HAP-1 (cell line): ENCODE data around the gene RASGRF2.

ENCODE experiments used
- DNase-seq, 2 experiments: peaks; one replicate each; pipeline ENCODE4 v3.0.0-alpha.2; 2016 to 2020; ENCODE audit warnings: low spot score in 2 of 2
- H3K27me3 ChIP-seq: fragments of 250-450 bp; sonication (Bioruptor Pico); 2 replicates; pipeline ENCODE4 v1.5.1; 2020; ENCODE audit warnings: low read depth, mild to moderate bottlenecking, moderate library complexity
- H3K36me3 ChIP-seq: fragments of 250-450 bp; sonication (Bioruptor Pico); replicated peaks from 2 replicates; pipeline ENCODE4 v1.5.1; 2020; ENCODE audit warnings: mild to moderate bottlenecking
- H3K4me1 ChIP-seq: fragments of 250-450 bp; sonication (Bioruptor Pico); 2 replicates; pipeline ENCODE4 v1.5.1; 2020; ENCODE audit warnings: mild to moderate bottlenecking
- H3K4me3 ChIP-seq: fragments of 250-450 bp; sonication (Bioruptor Pico); 2 replicates; pipeline ENCODE4 v1.5.1; 2020; ENCODE audit warnings: mild to moderate bottlenecking, moderate library complexity
- H3K9me3 ChIP-seq: fragments of 250-450 bp; sonication (Bioruptor Pico); 2 replicates; pipeline ENCODE4 v1.5.1; 2020; ENCODE audit warnings: mild to moderate bottlenecking, moderate library complexity
- in situ Hi-C: fragments of 300-500 bp; cut with MboI; formaldehyde crosslinking; loops from 3 replicates; pipeline ENCODE4 v1.14.3; 2020; ENCODE audit warnings: low sequenced_read_pairs, inconsistent platforms, mixed read lengths

The RASGRF2 gene

GRCh38 chr5:80959138-80959537 lies 1.0 kb upstream of the RASGRF2 start:
- DNase-seq: no peak
- Histone ChIP-seq H3K4me1 (peaks cover 42% of the 10 kb centered on the region), H3K36me3 (no peaks in the 10 kb centered on the region), H3K27me3 (no peaks in the 10 kb centered on the region), H3K4me3 (no peak overlapping the region), H3K9me3 (no peaks in the 10 kb centered on the region)
- in situ Hi-C loops: no loop called here

DNA sequence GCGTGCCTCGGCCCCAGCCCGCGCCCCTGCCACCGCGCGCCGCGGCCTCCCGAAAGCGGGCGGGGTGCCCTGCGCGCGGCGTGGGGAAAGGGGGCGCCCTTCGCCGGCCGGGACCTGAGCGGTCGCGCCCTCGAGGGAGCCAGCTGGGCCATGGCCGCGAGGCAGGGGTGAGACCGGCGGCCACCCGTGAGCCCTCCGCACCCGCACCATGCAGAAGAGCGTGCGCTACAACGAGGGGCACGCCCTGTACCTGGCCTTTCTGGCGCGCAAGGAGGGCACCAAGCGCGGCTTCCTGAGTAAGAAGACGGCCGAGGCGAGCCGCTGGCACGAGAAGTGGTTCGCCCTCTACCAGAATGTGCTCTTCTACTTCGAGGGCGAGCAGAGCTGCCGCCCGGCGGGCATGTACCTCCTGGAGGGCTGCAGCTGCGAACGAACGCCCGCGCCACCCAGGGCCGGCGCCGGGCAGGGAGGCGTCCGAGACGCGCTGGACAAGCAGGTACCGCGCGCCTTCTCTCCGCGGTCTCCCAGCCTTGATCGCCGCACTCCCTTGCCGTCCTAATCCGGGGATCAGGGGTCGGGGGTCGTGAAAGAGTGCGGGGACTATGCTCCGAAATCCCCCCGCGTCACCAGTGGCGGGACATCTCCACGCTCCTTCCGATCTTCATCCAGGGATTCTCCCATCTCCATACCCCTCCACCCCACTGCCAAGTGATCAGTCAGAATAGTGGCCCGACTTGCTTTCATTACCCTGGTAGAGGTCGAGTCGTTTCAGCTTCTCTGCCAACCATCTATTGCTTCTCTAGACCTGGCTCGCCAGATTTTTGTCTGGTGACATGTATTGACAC lies 590 bp downstream of the RASGRF2 start:
- Histone ChIP-seq H3K36me3 (no peaks in the 10 kb centered on the region), H3K27me3 (no peaks in the 10 kb centered on the region), H3K4me1 (peaks cover 47% of the 10 kb centered on the region), H3K9me3 (no peaks in the 10 kb centered on the region), H3K4me3 (no peak overlapping the region)
- no peak for DNase-seq
- in situ Hi-C loops: no loop called here

GRCh38 chr5:80961376-80962281 lies 1.5 kb downstream of the RASGRF2 start:
- Histone ChIP-seq H3K27me3 (no peaks in the 10 kb centered on the region), H3K36me3 (no peaks in the 10 kb centered on the region), H3K9me3 (no peaks in the 10 kb centered on the region), H3K4me1 (peaks cover 39% of the 10 kb centered on the region), H3K4me3 (no peak overlapping the region)
- in situ Hi-C loops: no loop called here
- DNase-seq: no peak

- H3K4me3 ChIP-seq: no peak overlapping the region
- in situ Hi-C loops: no loop called here
- DNase-seq: no peak
Observed at GRCh38 chr5:80962630-80963520, 2.7 kb downstream of the RASGRF2 start.

DNA sequence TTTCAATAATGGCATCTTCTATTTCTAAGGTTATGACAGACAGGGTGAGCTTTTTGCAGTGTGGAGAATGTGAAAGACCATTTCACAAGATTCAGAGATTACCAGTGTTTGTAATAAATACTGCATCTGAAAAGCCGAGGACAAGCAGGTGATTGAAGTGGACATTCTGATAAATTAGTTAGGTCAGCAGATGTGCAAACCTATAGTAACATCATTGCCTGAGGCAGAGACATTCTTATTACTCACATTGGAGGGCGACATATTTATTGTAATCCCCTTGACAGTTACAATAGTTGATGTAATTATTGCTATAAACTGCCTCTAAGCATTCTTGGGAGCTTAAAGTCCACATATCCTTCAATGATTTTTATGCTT lies 3.3 kb downstream of the RASGRF2 start:
- in situ Hi-C loops: no loop called here
- H3K9me3 ChIP-seq: no peaks in the 10 kb centered on the region
- peak; percentile 51 to 97 for DNase-seq
- H3K36me3 ChIP-seq: no peaks in the 10 kb centered on the region
- H3K27me3 ChIP-seq: no peaks in the 10 kb centered on the region
- no peak overlapping the region for H3K4me3 ChIP-seq
- peaks cover 24% of the 10 kb centered on the region for H3K4me1 ChIP-seq

More at GRCh38 chr5:80962630-80963520, 2.7 kb downstream of the RASGRF2 start:
- Histone ChIP-seq H3K36me3 (no peaks in the 10 kb centered on the region), H3K27me3 (no peaks in the 10 kb centered on the region), H3K9me3 (no peaks in the 10 kb centered on the region), H3K4me1 (peaks cover 30% of the 10 kb centered on the region)

DNA sequence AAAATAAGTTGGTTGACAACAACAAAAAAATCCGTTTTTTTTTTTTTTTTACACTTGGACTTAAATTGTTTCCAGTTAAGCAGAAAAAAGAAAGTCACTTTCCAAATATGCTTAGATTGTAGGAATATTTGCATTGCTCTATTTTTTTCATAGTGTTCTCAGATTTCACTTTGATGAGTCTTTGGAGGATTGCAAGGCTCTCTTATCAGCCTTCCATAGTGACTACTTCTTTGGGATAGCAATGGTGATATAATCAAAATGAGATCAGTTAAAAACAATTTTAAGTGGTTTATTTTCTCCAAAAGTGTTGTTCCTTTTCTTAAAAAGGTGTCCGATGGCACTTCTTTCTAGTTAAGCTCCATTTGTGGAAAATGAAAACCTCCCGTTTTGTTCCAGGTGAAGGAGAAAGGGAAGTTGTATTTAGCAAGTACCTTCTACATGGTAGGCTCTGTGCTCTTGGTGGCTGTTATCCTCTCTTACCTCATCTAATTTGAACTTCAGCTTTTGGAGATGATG lies 3.9 kb downstream of the RASGRF2 start:
- H3K36me3 ChIP-seq: no peaks in the 10 kb centered on the region
- no peaks in the 10 kb centered on the region for H3K27me3 ChIP-seq
- no peak overlapping the region for H3K4me3 ChIP-seq
- no peaks in the 10 kb centered on the region for H3K9me3 ChIP-seq
- H3K4me1 ChIP-seq: peaks cover 24% of the 10 kb centered on the region
- no peak for DNase-seq
- in situ Hi-C loops: no loop called here

GRCh38 chr5:80964491-80964890 lies 4.3 kb downstream of the RASGRF2 start:
- in situ Hi-C loops: no loop called here
- H3K27me3 ChIP-seq: no peaks in the 10 kb centered on the region
- H3K4me1 ChIP-seq: peaks cover 24% of the 10 kb centered on the region
- H3K9me3 ChIP-seq: no peaks in the 10 kb centered on the region
- no peak for DNase-seq
- no peaks in the 10 kb centered on the region for H3K36me3 ChIP-seq
- H3K4me3 ChIP-seq: no peak overlapping the region

DNA sequence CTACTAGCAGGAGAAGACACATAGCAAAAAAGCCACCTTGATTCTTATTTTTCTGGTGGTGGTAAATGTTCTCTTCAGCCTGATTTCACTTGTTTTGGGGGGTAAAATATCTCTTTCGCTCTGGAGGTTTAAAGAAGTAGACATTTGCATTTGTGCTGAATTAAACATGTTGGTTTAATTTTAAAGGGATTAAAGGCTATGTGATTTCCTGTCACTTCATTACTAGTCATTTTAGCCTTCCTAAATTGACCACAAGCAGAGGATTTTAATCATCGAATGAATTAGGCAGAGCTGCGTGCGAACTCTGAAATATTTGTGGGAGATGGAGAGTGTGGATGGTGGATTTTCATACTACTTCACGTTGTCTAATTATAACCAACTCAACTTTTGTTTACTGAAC lies 4.8 kb downstream of the RASGRF2 start:
- no peak for DNase-seq
- Histone ChIP-seq H3K27me3 (no peaks in the 10 kb centered on the region), H3K4me3 (no peak overlapping the region), H3K9me3 (no peaks in the 10 kb centered on the region), H3K4me1 (peaks cover 24% of the 10 kb centered on the region), H3K36me3 (no peaks in the 10 kb centered on the region)
- in situ Hi-C loops: no loop called here

- DNase-seq: no peak
- no peak overlapping the region for H3K4me3 ChIP-seq
- in situ Hi-C loops: no loop called here
Observed at GRCh38 chr5:80967500-80968181, 7.5 kb downstream of the RASGRF2 start.

GRCh38 chr5:80973027-80973426 lies 12.9 kb downstream of the RASGRF2 start:
- no peaks in the 10 kb centered on the region for H3K4me1 ChIP-seq
- H3K36me3 ChIP-seq: no peaks in the 10 kb centered on the region

More at GRCh38 chr5:80967500-80968181, 7.5 kb downstream of the RASGRF2 start:
- Histone ChIP-seq H3K27me3 (no peaks in the 10 kb centered on the region), H3K9me3 (no peaks in the 10 kb centered on the region), H3K36me3 (no peaks in the 10 kb centered on the region), H3K4me1 (peaks cover 23% of the 10 kb centered on the region)

DNA sequence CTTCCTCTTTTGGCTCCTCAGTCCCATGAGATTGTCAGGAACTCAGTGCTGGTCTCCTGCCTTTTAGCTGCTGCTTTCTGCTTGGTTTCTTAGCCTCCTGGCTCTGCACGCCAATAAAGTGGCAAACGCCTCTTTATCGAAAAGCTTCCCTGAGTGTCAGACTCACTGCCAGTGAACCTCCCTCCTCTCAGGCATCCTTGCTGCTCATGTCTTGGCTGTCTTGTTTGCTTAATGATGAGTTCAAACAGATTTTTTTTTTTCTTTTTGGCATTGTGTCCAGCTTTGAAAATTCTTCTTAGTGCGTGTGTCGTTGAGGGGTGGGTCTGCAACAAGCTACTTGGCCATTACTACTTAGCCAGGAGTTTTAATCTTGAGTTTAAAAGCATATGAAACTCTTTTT lies 14.9 kb downstream of the RASGRF2 start:
- in situ Hi-C loops: no loop called here
- H3K4me1 ChIP-seq: no peaks in the 10 kb centered on the region
- DNase-seq: no peak
- no peaks in the 10 kb centered on the region for H3K27me3 ChIP-seq
- H3K9me3 ChIP-seq: no peaks in the 10 kb centered on the region
- no peaks in the 10 kb centered on the region for H3K36me3 ChIP-seq
- H3K4me3 ChIP-seq: no peak overlapping the region

More at GRCh38 chr5:80973027-80973426, 12.9 kb downstream of the RASGRF2 start:
- Histone ChIP-seq H3K9me3 (no peaks in the 10 kb centered on the region), H3K27me3 (no peaks in the 10 kb centered on the region), H3K4me3 (no peak overlapping the region)
- in situ Hi-C loops: no loop called here
- DNase-seq: no peak

DNA sequence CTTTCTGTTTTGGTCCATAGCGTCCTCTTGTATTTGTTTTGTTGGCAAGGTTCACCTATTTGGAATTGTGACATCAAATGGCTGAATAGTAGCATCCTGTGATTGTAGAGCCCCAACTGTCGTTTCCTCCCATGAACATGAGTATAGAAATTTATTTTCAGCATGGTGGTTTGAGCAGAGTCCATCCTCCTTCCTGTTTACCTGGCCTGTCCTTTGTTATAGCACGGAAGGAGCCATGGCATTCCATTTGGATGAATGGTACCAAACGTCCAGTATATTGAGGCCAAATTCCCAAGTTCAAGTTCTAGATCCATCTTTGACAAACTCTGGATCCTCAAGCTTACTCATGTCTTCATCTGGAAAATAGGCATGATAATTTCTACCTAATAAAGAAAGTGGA lies 16.8 kb downstream of the RASGRF2 start:
- DNase-seq: no peak
- in situ Hi-C loops: no loop called here
- H3K27me3 ChIP-seq: no peaks in the 10 kb centered on the region
- no peaks in the 10 kb centered on the region for H3K9me3 ChIP-seq
- no peaks in the 10 kb centered on the region for H3K36me3 ChIP-seq
- H3K4me3 ChIP-seq: no peak overlapping the region
- no peaks in the 10 kb centered on the region for H3K4me1 ChIP-seq

DNA sequence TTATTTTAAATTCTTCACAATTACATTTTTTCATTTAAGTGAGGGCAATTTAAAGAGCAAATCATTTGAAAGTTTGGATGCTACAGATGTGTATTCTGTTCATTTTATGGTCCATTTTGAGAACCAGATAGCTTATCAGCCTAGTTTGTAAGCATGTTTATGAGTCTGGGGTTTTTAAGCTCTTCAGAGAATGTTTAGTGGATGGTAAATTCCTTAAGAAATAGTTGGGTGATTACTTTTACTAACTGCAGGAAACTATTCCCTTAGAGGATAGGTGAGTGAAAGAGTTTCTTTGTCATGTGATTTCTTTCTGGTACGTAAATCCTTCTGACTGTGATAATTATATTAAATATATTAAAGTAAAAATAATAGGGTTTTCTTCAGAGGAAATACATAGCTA lies 17.6 kb downstream of the RASGRF2 start:
- no peaks in the 10 kb centered on the region for H3K9me3 ChIP-seq
- H3K27me3 ChIP-seq: no peaks in the 10 kb centered on the region
- in situ Hi-C loops: no loop called here
- H3K4me3 ChIP-seq: no peak overlapping the region
- no peaks in the 10 kb centered on the region for H3K4me1 ChIP-seq
- no peak for DNase-seq
- H3K36me3 ChIP-seq: no peaks in the 10 kb centered on the region
